Measurements from ENCODE around the gene TMEM17.
"Not testable (repeated sequence)": the region's sequence is repeated elsewhere in the genome, so short reads cannot be mapped to it uniquely, and the experiment has no call there.

TMEM17 gene

GRCh38 chr2:62537814-62538213 lies 31.8 kb upstream of the TMEM17 start:
- no peak overlapping the region for H3K4ac ChIP-seq (ENCODE audit: low read length)
- H3K9ac ChIP-seq (ENCODE audit: low read depth, low read length, poor library complexity), result no peak overlapping the region
- H2BK12ac ChIP-seq (ENCODE audit: low read length), result no peak overlapping the region
- H3K27ac ChIP-seq (replicated peaks; ENCODE audit: low read length), result no peak overlapping the region
- no peak overlapping the region for H3K4me3 ChIP-seq (ENCODE audit: low read length in 2 of 2)
- H2BK5ac ChIP-seq (ENCODE audit: low read length), result no peak overlapping the region
- no peaks in the 10 kb centered on the region for H3K79me1 ChIP-seq (ENCODE audit: low read depth, low read length)
- no peaks in the 10 kb centered on the region for H3K9me3 ChIP-seq (replicated peaks in 1 of 2; ENCODE audit: control insufficient read depth in 2 of 2, insufficient read depth in 1 of 2, low read depth in 1 of 2, low read length in 2 of 2)
- H2BK15ac ChIP-seq (ENCODE audit: low read length), result no peak overlapping the region
- no peak overlapping the region for H4K91ac ChIP-seq (ENCODE audit: low read depth, low read length, poor library complexity)
- H4K8ac ChIP-seq (ENCODE audit: low read depth, low read length), result no peak overlapping the region
- no peak overlapping the region for H2BK120ac ChIP-seq (ENCODE audit: low read depth, low read length)
- H2AFZ ChIP-seq (ENCODE audit: low read length), result no peak overlapping the region
- H3K27me3 ChIP-seq (ENCODE audit: control insufficient read depth in 3 of 3, insufficient read depth in 3 of 3, low read depth in 1 of 3, low read length in 3 of 3), result no peaks in the 10 kb centered on the region
- H3K36me3 ChIP-seq (replicated peaks in 1 of 2; ENCODE audit: control insufficient read depth in 2 of 2, insufficient read depth in 2 of 2, low read length in 2 of 2), result no peaks in the 10 kb centered on the region
- H2AK5ac ChIP-seq (ENCODE audit: low read depth, low read length), result no peak overlapping the region
- H3K4me2 ChIP-seq (ENCODE audit: insufficient read depth, low read length, poor library complexity, severe bottlenecking), result no peak overlapping the region
- WGBS, 2 donors (ENCODE audit: extremely low coverage in 2 of 2, insufficient read length in 2 of 2, insufficient replicate concordance in 1 of 2), result no CpG with 5 or more reads among the region's 8 CpGs
- H3K4me1 ChIP-seq (ENCODE audit: control insufficient read depth in 2 of 2, insufficient read depth in 1 of 2, low read depth in 1 of 2, low read length in 2 of 2), result no peaks in the 10 kb centered on the region
- no peak overlapping the region for H3K18ac ChIP-seq (ENCODE audit: low read length)
- H3K14ac ChIP-seq (ENCODE audit: low read length), result no peak overlapping the region
- no peak for DNase-seq (ENCODE audit: low spot score)
- no peak overlapping the region for H3K23ac ChIP-seq (ENCODE audit: low read depth, low read length, poor library complexity)

GRCh38 chr2:62536873-62537547 lies 31.0 kb upstream of the TMEM17 start:
- no peak overlapping the region for H3K18ac ChIP-seq (ENCODE audit: low read length)
- H2AFZ ChIP-seq (ENCODE audit: low read length), result no peak overlapping the region
- no peak overlapping the region for H3K4me3 ChIP-seq (ENCODE audit: low read length in 2 of 2)
- H2BK12ac ChIP-seq (ENCODE audit: low read length), result no peak overlapping the region
- H3K9me3 ChIP-seq (replicated peaks in 1 of 2; ENCODE audit: control insufficient read depth in 2 of 2, insufficient read depth in 1 of 2, low read depth in 1 of 2, low read length in 2 of 2), result no peaks in the 10 kb centered on the region
- no peak overlapping the region for H3K23ac ChIP-seq (ENCODE audit: low read depth, low read length, poor library complexity)
- H2BK120ac ChIP-seq (ENCODE audit: low read depth, low read length), result no peak overlapping the region
- no peak overlapping the region for H4K91ac ChIP-seq (ENCODE audit: low read depth, low read length, poor library complexity)
- H3K4ac ChIP-seq (ENCODE audit: low read length), result no peak overlapping the region
- H2BK5ac ChIP-seq (ENCODE audit: low read length), result no peak overlapping the region
- H2BK15ac ChIP-seq (ENCODE audit: low read length), result no peak overlapping the region
- no peak overlapping the region for H3K27ac ChIP-seq (replicated peaks; ENCODE audit: low read length)
- no peaks in the 10 kb centered on the region for H3K4me1 ChIP-seq (ENCODE audit: control insufficient read depth in 2 of 2, insufficient read depth in 1 of 2, low read depth in 1 of 2, low read length in 2 of 2)
- H3K4me2 ChIP-seq (ENCODE audit: insufficient read depth, low read length, poor library complexity, severe bottlenecking), result no peak overlapping the region
- no peak for DNase-seq (ENCODE audit: low spot score)
- no peaks in the 10 kb centered on the region for H3K79me1 ChIP-seq (ENCODE audit: low read depth, low read length)
- H2AK5ac ChIP-seq (ENCODE audit: low read depth, low read length), result no peak overlapping the region
- H3K9ac ChIP-seq (ENCODE audit: low read depth, low read length, poor library complexity), result no peak overlapping the region
- no peak overlapping the region for H3K14ac ChIP-seq (ENCODE audit: low read length)
- no peaks in the 10 kb centered on the region for H3K27me3 ChIP-seq (ENCODE audit: control insufficient read depth in 3 of 3, insufficient read depth in 3 of 3, low read depth in 1 of 3, low read length in 3 of 3)
- WGBS, 2 donors (ENCODE audit: extremely low coverage in 2 of 2, insufficient read length in 2 of 2, insufficient replicate concordance in 1 of 2), result no CpG with 5 or more reads among the region's 7 CpGs
- H4K8ac ChIP-seq (ENCODE audit: low read depth, low read length), result no peak overlapping the region
- H3K36me3 ChIP-seq (replicated peaks in 1 of 2; ENCODE audit: control insufficient read depth in 2 of 2, insufficient read depth in 2 of 2, low read length in 2 of 2), result no peaks in the 10 kb centered on the region

- H2BK120ac ChIP-seq (ENCODE audit: low read depth, low read length), result peak overlapping the region; percentile 27
- H3K4ac ChIP-seq (ENCODE audit: low read length); H2AK5ac ChIP-seq (ENCODE audit: low read depth, low read length); H3K9me3 ChIP-seq (replicated peaks in 1 of 2; ENCODE audit: control insufficient read depth in 2 of 2, insufficient read depth in 1 of 2, low read depth in 1 of 2, low read length in 2 of 2); H2BK15ac ChIP-seq (ENCODE audit: low read length); H2BK12ac ChIP-seq (ENCODE audit: low read length); H3K18ac ChIP-seq (ENCODE audit: low read length); H3K4me1 ChIP-seq (ENCODE audit: control insufficient read depth in 2 of 2, insufficient read depth in 1 of 2, low read depth in 1 of 2, low read length in 2 of 2); H2AFZ ChIP-seq (ENCODE audit: low read length); H3K36me3 ChIP-seq (replicated peaks in 1 of 2; ENCODE audit: control insufficient read depth in 2 of 2, insufficient read depth in 2 of 2, low read length in 2 of 2); H3K27ac ChIP-seq (replicated peaks; ENCODE audit: low read length); H4K8ac ChIP-seq (ENCODE audit: low read depth, low read length); H3K23ac ChIP-seq (ENCODE audit: low read depth, low read length, poor library complexity); H3K79me1 ChIP-seq (ENCODE audit: low read depth, low read length); H3K9ac ChIP-seq (ENCODE audit: low read depth, low read length, poor library complexity); DNase-seq (ENCODE audit: low spot score); H3K4me3 ChIP-seq (ENCODE audit: low read length in 2 of 2); H3K4me2 ChIP-seq (ENCODE audit: insufficient read depth, low read length, poor library complexity, severe bottlenecking); H3K27me3 ChIP-seq (ENCODE audit: control insufficient read depth in 3 of 3, insufficient read depth in 3 of 3, low read depth in 1 of 3, low read length in 3 of 3); H4K91ac ChIP-seq (ENCODE audit: low read depth, low read length, poor library complexity); H3K14ac ChIP-seq (ENCODE audit: low read length); H2BK5ac ChIP-seq (ENCODE audit: low read length): not testable (repeated sequence)
- WGBS, 2 donors (ENCODE audit: extremely low coverage in 2 of 2, insufficient read length in 2 of 2, insufficient replicate concordance in 1 of 2), result no CpG with 5 or more reads among the region's 3 CpGs
These were observed 29.5 kb upstream of the TMEM17 start for GRCh38 chr2:62535521-62535920.

GRCh38 chr2:62531594-62531993 lies 25.6 kb upstream of the TMEM17 start:
- H2BK5ac ChIP-seq (ENCODE audit: low read length), result no peak overlapping the region
- H2BK120ac ChIP-seq (ENCODE audit: low read depth, low read length), result no peak overlapping the region
- H3K4me3 ChIP-seq (ENCODE audit: low read length in 2 of 2), result no peak overlapping the region
- no peaks in the 10 kb centered on the region for H3K4me1 ChIP-seq (ENCODE audit: control insufficient read depth in 2 of 2, insufficient read depth in 1 of 2, low read depth in 1 of 2, low read length in 2 of 2)
- H3K14ac ChIP-seq (ENCODE audit: low read length), result no peak overlapping the region
- no peak overlapping the region for H3K23ac ChIP-seq (ENCODE audit: low read depth, low read length, poor library complexity)
- no peaks in the 10 kb centered on the region for H3K36me3 ChIP-seq (replicated peaks in 1 of 2; ENCODE audit: control insufficient read depth in 2 of 2, insufficient read depth in 2 of 2, low read length in 2 of 2)
- no peak overlapping the region for H3K4me2 ChIP-seq (ENCODE audit: insufficient read depth, low read length, poor library complexity, severe bottlenecking)
- no peak overlapping the region for H2AK5ac ChIP-seq (ENCODE audit: low read depth, low read length)
- H2AFZ ChIP-seq (ENCODE audit: low read length), result no peak overlapping the region
- no peak overlapping the region for H3K9ac ChIP-seq (ENCODE audit: low read depth, low read length, poor library complexity)
- H3K9me3 ChIP-seq (replicated peaks in 1 of 2; ENCODE audit: control insufficient read depth in 2 of 2, insufficient read depth in 1 of 2, low read depth in 1 of 2, low read length in 2 of 2), result no peaks in the 10 kb centered on the region
- H3K27me3 ChIP-seq (ENCODE audit: control insufficient read depth in 3 of 3, insufficient read depth in 3 of 3, low read depth in 1 of 3, low read length in 3 of 3), result no peaks in the 10 kb centered on the region
- H2BK15ac ChIP-seq (ENCODE audit: low read length), result no peak overlapping the region
- DNase-seq (ENCODE audit: low spot score), result no peak
- no peak overlapping the region for H3K4ac ChIP-seq (ENCODE audit: low read length)
- peak overlapping the region; percentile 0 for H3K18ac ChIP-seq (ENCODE audit: low read length)
- WGBS, 2 donors (ENCODE audit: extremely low coverage in 2 of 2, insufficient read length in 2 of 2, insufficient replicate concordance in 1 of 2), result no CpG with 5 or more reads among the region's 7 CpGs
- H3K79me1 ChIP-seq (ENCODE audit: low read depth, low read length), result no peaks in the 10 kb centered on the region
- H2BK12ac ChIP-seq (ENCODE audit: low read length), result no peak overlapping the region
- no peak overlapping the region for H4K91ac ChIP-seq (ENCODE audit: low read depth, low read length, poor library complexity)
- H4K8ac ChIP-seq (ENCODE audit: low read depth, low read length), result no peak overlapping the region
- no peak overlapping the region for H3K27ac ChIP-seq (replicated peaks; ENCODE audit: low read length)

Data from neuronal stem cell (in vitro differentiated cells).